ENCODE results near the gene PDZK1. TPM values are rescaled to one million over a fixed set of nuclear protein-coding genes. Genes with fewer than 3 reads are reported as not detected.

The PDZK1 gene
- total and polyA plus RNA-seq, 9 donors, result 0.21 to 13.4 (median 0.83) TPM; not detected in 2

DNA sequence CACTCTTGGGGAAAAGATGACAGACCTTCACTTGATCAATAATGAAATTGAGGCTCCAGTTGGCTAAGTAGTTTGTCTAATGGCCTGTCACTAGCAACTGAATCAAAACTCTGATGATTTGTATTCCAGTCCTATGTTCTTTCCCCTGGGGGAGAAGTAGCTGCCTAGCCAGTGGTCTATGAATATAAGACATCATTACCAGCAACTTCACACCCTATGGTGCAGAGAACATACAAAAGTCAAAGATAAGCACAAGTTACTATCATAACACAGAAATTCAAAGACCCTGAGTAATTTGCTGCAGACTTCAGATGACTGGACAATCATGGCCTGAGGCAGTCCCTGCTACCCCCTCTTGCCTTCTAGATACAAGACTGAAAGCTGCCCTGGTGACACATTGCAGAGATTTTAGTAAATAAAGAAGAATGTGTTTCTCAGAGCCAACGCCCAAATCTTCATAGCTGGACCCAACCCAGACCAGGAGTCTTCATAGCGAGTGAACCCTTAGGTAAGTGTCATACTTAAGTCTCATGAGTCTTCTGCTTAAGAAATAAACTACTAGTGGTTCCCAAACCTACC, 993 bp downstream of the PDZK1 start:
- Histone ChIP-seq H3K4me1 (ENCODE audit: insufficient read depth) (no peaks in the 10 kb centered on the region), H3K27me3 (no peaks in the 10 kb centered on the region), H3K27ac (no peak overlapping the region), H3K9me3 (no peaks in the 10 kb centered on the region), H3K36me3 (no peaks in the 10 kb centered on the region), H3K4me3 (no peak overlapping the region)
- 78 to 89% (median 84%) methylated on average over 2 of the region's 2 CpGs for WGBS, 3 donors
- TF ChIP-seq, protein P1, sequence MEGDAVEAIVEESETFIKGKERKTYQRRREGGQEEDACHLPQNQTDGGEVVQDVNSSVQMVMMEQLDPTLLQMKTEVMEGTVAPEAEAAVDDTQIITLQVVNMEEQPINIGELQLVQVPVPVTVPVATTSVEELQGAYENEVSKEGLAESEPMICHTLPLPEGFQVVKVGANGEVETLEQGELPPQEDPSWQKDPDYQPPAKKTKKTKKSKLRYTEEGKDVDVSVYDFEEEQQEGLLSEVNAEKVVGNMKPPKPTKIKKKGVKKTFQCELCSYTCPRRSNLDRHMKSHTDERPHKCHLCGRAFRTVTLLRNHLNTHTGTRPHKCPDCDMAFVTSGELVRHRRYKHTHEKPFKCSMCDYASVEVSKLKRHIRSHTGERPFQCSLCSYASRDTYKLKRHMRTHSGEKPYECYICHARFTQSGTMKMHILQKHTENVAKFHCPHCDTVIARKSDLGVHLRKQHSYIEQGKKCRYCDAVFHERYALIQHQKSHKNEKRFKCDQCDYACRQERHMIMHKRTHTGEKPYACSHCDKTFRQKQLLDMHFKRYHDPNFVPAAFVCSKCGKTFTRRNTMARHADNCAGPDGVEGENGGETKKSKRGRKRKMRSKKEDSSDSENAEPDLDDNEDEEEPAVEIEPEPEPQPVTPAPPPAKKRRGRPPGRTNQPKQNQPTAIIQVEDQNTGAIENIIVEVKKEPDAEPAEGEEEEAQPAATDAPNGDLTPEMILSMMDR (IDR thresholded peaks at IDR 0.05), result no peak
- TF ChIP-seq POLR2A (IDR thresholded peaks at IDR 0.05) (no peak), EP300 (IDR thresholded peaks at IDR 0.05) (no peak)
- intact Hi-C loops (cut with DNase I), result no loop called here
- no peak for DNase-seq

DNA sequence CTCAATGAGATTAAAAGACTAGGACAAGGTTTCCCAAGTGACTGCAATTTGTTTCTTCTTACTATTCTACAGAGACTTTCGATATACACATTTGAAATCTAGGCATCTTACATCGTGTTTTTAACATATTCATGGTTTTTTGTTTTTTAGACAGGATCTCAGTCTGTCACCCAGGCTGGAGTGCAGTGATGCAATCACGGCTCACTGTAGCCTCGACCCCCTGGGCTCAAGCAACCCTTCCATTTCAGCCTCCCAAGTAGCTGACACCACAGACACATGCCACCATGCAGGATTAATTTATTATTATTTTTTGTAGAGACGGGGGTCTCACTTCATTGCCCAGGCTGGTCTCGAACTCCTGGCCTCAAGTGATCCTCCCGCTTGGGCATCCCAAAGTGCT, 1.5 kb downstream of the PDZK1 start:
- no peaks in the 10 kb centered on the region for H3K27me3 ChIP-seq
- 87 to 89% (median 89%) methylated on average over 7 of the region's 7 CpGs for WGBS, 3 donors
- no peak for DNase-seq
- H3K4me3 ChIP-seq, result no peak overlapping the region
- H3K9me3 ChIP-seq, result no peaks in the 10 kb centered on the region
- no peaks in the 10 kb centered on the region for H3K36me3 ChIP-seq
- no peaks in the 10 kb centered on the region for H3K4me1 ChIP-seq (ENCODE audit: insufficient read depth)
- intact Hi-C loops (cut with DNase I), result no loop called here
- no peak overlapping the region for H3K27ac ChIP-seq
- no peak for TF ChIP-seq EP300 (IDR thresholded peaks at IDR 0.05)
- TF ChIP-seq POLR2A (IDR thresholded peaks at IDR 0.05), result no peak
- TF ChIP-seq, protein P1 (IDR thresholded peaks at IDR 0.05), result no peak

DNA sequence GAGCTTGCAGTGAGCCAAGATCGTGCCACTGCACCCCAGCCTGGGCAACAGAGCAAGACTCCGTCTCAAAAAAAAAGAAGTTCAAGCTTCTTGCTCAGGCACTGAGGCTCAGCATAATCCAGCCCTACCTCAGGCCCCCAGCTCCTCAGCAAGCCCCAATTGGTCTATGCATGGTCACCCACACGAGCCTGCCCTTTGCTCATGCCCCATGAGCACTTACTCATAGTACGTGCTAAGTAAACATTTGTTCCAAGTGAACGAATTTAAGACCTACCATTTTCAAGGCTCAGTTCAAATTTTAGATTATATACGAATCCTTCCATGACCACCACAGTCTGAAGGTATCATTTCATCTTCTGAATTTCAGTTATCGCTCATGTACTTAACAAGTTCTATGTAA, 4.3 kb downstream of the PDZK1 start:
- no peak for DNase-seq
- WGBS, 3 donors, result 84 to 89% (median 88%) methylated on average over 7 of the region's 7 CpGs
- no peaks in the 10 kb centered on the region for H3K36me3 ChIP-seq
- H3K9me3 ChIP-seq, result no peaks in the 10 kb centered on the region
- no peaks in the 10 kb centered on the region for H3K4me1 ChIP-seq (ENCODE audit: insufficient read depth)
- H3K27me3 ChIP-seq, result no peaks in the 10 kb centered on the region
- intact Hi-C loops (cut with DNase I), result no loop called here
- no peak overlapping the region for H3K27ac ChIP-seq
- H3K4me3 ChIP-seq, result no peak overlapping the region
- TF ChIP-seq, protein P1 (IDR thresholded peaks at IDR 0.05), result no peak
- TF ChIP-seq POLR2A (IDR thresholded peaks at IDR 0.05) (no peak), EP300 (IDR thresholded peaks at IDR 0.05) (no peak)

DNA sequence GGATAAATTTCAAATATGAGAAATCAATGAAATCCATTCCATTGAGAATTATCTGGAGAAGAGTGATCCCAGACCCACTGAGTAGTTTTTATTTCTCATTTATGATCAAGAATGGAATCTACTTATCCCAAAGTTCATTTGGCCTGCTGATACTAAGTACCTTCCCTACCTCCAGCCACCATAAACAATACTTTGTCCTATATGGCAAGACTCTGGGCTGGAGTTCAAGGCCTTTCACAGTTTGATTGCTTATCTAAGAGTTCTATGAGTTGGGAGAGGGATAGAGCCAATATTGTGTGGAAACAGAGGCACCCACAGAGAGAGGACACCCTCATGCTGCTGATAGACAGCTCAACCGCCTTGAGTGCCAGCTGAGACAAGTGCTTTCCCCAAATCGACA, 5.1 kb downstream of the PDZK1 start:
- no peak for DNase-seq
- H3K4me3 ChIP-seq, result no peak overlapping the region
- H3K36me3 ChIP-seq, result no peaks in the 10 kb centered on the region
- H3K9me3 ChIP-seq, result no peaks in the 10 kb centered on the region
- no peak for TF ChIP-seq EP300 (IDR thresholded peaks at IDR 0.05)
- no peak for TF ChIP-seq POLR2A (IDR thresholded peaks at IDR 0.05)
- TF ChIP-seq, protein P1 (IDR thresholded peaks at IDR 0.05), result no peak
- no peak overlapping the region for H3K27ac ChIP-seq
- no peaks in the 10 kb centered on the region for H3K27me3 ChIP-seq
- WGBS, 3 donors, result 72 to 83% (median 81%) methylated on average over 2 of the region's 2 CpGs
- H3K4me1 ChIP-seq (ENCODE audit: insufficient read depth), result no peaks in the 10 kb centered on the region
- intact Hi-C loops (cut with DNase I), result no loop called here

All from ovary (tissue), 9 donors.